Left ventricle myocardium inferior (tissue), 1 donor: Measurements from ENCODE around the gene SLIT3. TPM values are rescaled to one million over a fixed set of nuclear protein-coding genes. Genes with fewer than 3 reads are reported as not detected.

Experiments
- DNase-seq: peaks from one replicate; pipeline ENCODE4 v3.0.0-alpha.2; 2020
- H3K27ac ChIP-seq: fragments of 200-600 bp; replicated peaks from 2 replicates; pipeline ENCODE4 v1.8.0; 2021
- H3K27me3 ChIP-seq: fragments of 200-600 bp; 2 replicates; pipeline ENCODE4 v1.8.0; 2021; ENCODE audit warnings: low read depth
- H3K36me3 ChIP-seq: fragments of 200-600 bp; 2 replicates; pipeline ENCODE4 v1.8.0; 2021
- H3K4me1 ChIP-seq: fragments of 200-600 bp; 2 replicates; pipeline ENCODE4 v1.8.0; 2021
- H3K4me3 ChIP-seq: fragments of 200-600 bp; 2 replicates; pipeline ENCODE4 v1.8.0; 2021; ENCODE audit warnings: mild to moderate bottlenecking, moderate library complexity
- H3K9me3 ChIP-seq: fragments of 200-600 bp; replicated peaks from 2 replicates; pipeline ENCODE4 v1.8.0; 2021
- CTCF ChIP-seq: fragments of 200-600 bp; IDR thresholded peaks from 2 replicates; pipeline ENCODE4 v1.8.0; 2021; ENCODE audit warnings: antibody characterized with exemption, mild to moderate bottlenecking, borderline replicate concordance
- intact Hi-C: fragments of 100-400 bp; cut with micrococcal nuclease; formaldehyde crosslinking; loops from one replicate; pipeline ENCODE4 v1.11.0; 2022
- total RNA-seq: library from RNA; stranded (reverse); fragmentation: NEBNext Ultra II Directional; extraction: Animal tissue kit (Norgen Biotek cat#: 25700); gene quantifications from one replicate; pipeline ENCODE4 v1.2.1, GENCODE V29; 2021
- donor health status: DM: no; HTN: yes; CAD: no; lungs with severe emphysema.

SLIT3 gene
- total RNA-seq, 1 donor from 2014 or later = 22.7 TPM

- DNase-seq = no peak
- H3K27ac ChIP-seq = no peak overlapping the region
- intact Hi-C loops = no loop called here
- H3K9me3 ChIP-seq = no peaks in the 10 kb centered on the region
- no peaks in the 10 kb centered on the region for H3K36me3 ChIP-seq
- H3K27me3 ChIP-seq = no peaks in the 10 kb centered on the region
- no peak for TF ChIP-seq CTCF
- peaks cover 5% of the 10 kb centered on the region for H3K4me1 ChIP-seq
- H3K4me3 ChIP-seq = no peak overlapping the region
Measured at GRCh38 chr5:169178754-169179153, 122.2 kb downstream of the SLIT3 start.

- Histone ChIP-seq H3K27me3 (no peaks in the 10 kb centered on the region), H3K9me3 (no peaks in the 10 kb centered on the region), H3K4me1 (peaks cover 5% of the 10 kb centered on the region), H3K4me3 (no peak overlapping the region), H3K36me3 (no peaks in the 10 kb centered on the region), H3K27ac (no peak overlapping the region)
- no peak for DNase-seq
- intact Hi-C loops = no loop called here
- no peak for TF ChIP-seq CTCF
Measured at GRCh38 chr5:169178274-169178673, 122.7 kb downstream of the SLIT3 start.

GRCh38 chr5:169176709-169177694 lies 123.9 kb downstream of the SLIT3 start:
- no peaks in the 10 kb centered on the region for H3K36me3 ChIP-seq
- intact Hi-C loops = no loop called here
- H3K4me1 ChIP-seq = peaks cover 5% of the 10 kb centered on the region
- no peak overlapping the region for H3K27ac ChIP-seq
- peaks cover 3% of the 10 kb centered on the region for H3K27me3 ChIP-seq
- no peak overlapping the region for H3K4me3 ChIP-seq
- no peak for TF ChIP-seq CTCF
- no peaks in the 10 kb centered on the region for H3K9me3 ChIP-seq
- no peak for DNase-seq

GRCh38 chr5:169175733-169176132 lies 125.2 kb downstream of the SLIT3 start:
- peaks cover 4% of the 10 kb centered on the region for H3K27me3 ChIP-seq
- H3K36me3 ChIP-seq = no peaks in the 10 kb centered on the region
- H3K4me3 ChIP-seq = no peak overlapping the region
- peaks cover 5% of the 10 kb centered on the region for H3K4me1 ChIP-seq
- no peak overlapping the region for H3K27ac ChIP-seq
- H3K9me3 ChIP-seq = no peaks in the 10 kb centered on the region
- DNase-seq = no peak
- intact Hi-C loops = no loop called here
- no peak for TF ChIP-seq CTCF

- intact Hi-C loops = no loop called here
- H3K4me3 ChIP-seq = no peak overlapping the region
Measured at GRCh38 chr5:169174923-169175322, 126.0 kb downstream of the SLIT3 start.

More at GRCh38 chr5:169174923-169175322, 126.0 kb downstream of the SLIT3 start:
- H3K27me3 ChIP-seq = peaks cover 8% of the 10 kb centered on the region
- TF ChIP-seq CTCF = no peak
- H3K36me3 ChIP-seq = no peaks in the 10 kb centered on the region
- H3K27ac ChIP-seq = no peak overlapping the region
- H3K4me1 ChIP-seq = peaks cover 5% of the 10 kb centered on the region
- no peaks in the 10 kb centered on the region for H3K9me3 ChIP-seq
- no peak for DNase-seq
